ENCODE measurements around the gene PRKCQ. TPM values are rescaled to one million over a fixed set of nuclear protein-coding genes. Genes with fewer than 3 reads are reported as not detected.

The PRKCQ gene
- total and polyA plus RNA-seq, 2 of the 4 experiments (the other 2 are of a cell fraction): under 0.01 to 0.03 TPM

DNA sequence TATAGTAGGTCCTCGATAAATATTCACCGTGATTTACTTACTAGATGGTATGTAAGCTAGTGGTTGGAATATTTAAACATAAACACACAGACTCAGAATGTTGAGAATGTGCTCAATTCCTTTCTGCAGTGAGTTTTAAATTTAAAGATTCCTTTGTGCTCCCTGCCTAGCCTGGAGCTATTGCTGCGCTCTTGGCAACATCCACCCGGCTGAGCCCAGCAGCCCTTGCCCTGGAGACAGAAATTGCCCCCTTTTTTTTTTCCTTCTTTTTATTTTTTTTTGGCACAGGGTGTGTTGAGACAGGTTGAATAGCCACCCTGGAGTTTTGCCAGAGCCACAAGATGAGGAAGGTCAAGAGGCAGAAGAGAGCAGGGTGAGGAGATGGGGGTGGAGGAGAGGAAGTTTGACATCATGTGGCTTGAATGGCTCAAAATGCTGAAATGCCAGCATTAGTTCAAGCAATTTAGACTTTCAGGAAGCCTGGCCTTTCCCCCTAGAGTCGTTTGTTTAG is 180.8 kb downstream of the PRKCQ start:
- Histone ChIP-seq H3K56ac (ENCODE audit: extremely low read depth, insufficient read depth, low read length) (peak overlapping the region; percentile 67; the same call in 1 of the 2 replicates), H3K9me3 (ENCODE audit: control insufficient read depth, insufficient read depth, low read length) (no peaks in the 10 kb centered on the region), H2BK120ac (ENCODE audit: low read depth, low read length) (peak overlapping the region; percentile 86), H3K27ac (ENCODE audit: insufficient read depth, low read length) (peak overlapping the region; percentile 95), H4K91ac (ENCODE audit: insufficient read depth, low read depth, low read length) (peak overlapping the region; percentile 97), H4K5ac (ENCODE audit: low read depth, low read length) (peak overlapping the region; percentile 60), H3K27me3 (ENCODE audit: control insufficient read depth, insufficient read depth, low read length) (no peaks in the 10 kb centered on the region), H2AFZ (replicated peaks; ENCODE audit: low read length, poor library complexity) (peak overlapping the region; percentile 6), H2BK5ac (ENCODE audit: low read depth, low read length, poor library complexity, severe bottlenecking) (peak overlapping the region; percentile 85), H2AK5ac (ENCODE audit: low read depth, low read length) (peak overlapping the region; percentile 97), H3K4me1 (ENCODE audit: control insufficient read depth, insufficient read depth, low read length) (peaks cover 19% of the 10 kb centered on the region), H4K8ac (ENCODE audit: low read depth in 2 of 2, low read length in 2 of 2) (peak overlapping the region; percentile 5 to 72), H2BK20ac (ENCODE audit: low read depth, low read length) (peak overlapping the region; percentile 83), H2BK15ac (ENCODE audit: low read depth, low read length) (peak overlapping the region; percentile 94; the same call in 2 of the 3 replicates), H3K18ac (ENCODE audit: low read depth, low read length) (peak overlapping the region; percentile 75), H3K4me3 (ENCODE audit: insufficient read depth, low read depth, low read length) (no peak overlapping the region), H3K23ac (ENCODE audit: low read depth, low read length) (peak overlapping the region; percentile 75), H3K36me3 (ENCODE audit: control insufficient read depth, insufficient read depth, low read length) (no peaks in the 10 kb centered on the region), H3K4me2 (ENCODE audit: low read depth, low read length) (peak overlapping the region; percentile 27), H4K20me1 (ENCODE audit: insufficient read depth, low read length) (no peaks in the 10 kb centered on the region), H3K9ac (ENCODE audit: low read depth, low read length) (peak overlapping the region; percentile 19; the same call in 1 of the 2 replicates), H3K14ac (replicated peaks; ENCODE audit: low read depth, low read length) (peak overlapping the region; percentile 88; the same call in 1 of the 2 replicates), H3K4ac (ENCODE audit: low read depth, low read length) (peak overlapping the region; percentile 91), H3K79me1 (ENCODE audit: low read depth in 1 of 2, low read length in 2 of 2) (peaks cover 4 to 11% of the 10 kb centered on the region in 2 experiments), H2AK9ac (replicated peaks; ENCODE audit: low read depth, low read length, poor library complexity) (peak overlapping the region; percentile 76), H3K9me1 (ENCODE audit: insufficient read depth, low read length) (peaks cover 19% of the 10 kb centered on the region)
- POLR2A ChIA-PET (ENCODE audit: unreplicated experiment): interaction anchor here (0.5 to 1.9 kb wide), 4 partner anchors 11 to 197 kb away, joined by 3 to 7 read pairs (median 4); partner anchors contain the start of gene PFKFB3
- DNase-seq: peak; percentile 82
- intact Hi-C loops (cut with micrococcal nuclease): loop anchor here (10.0 kb wide), 1 partner anchor 154 kb away; no protein-coding TSS in a partner anchor
- CTCF ChIA-PET: interaction anchor here (0.6 to 3.8 kb wide), 9 partner anchors 14 to 445 kb away, joined by 3 to 42 read pairs (median 3); partner anchors contain the start of gene PFKFB3
- in situ Hi-C loops (cut with MboI; ENCODE audit: low sequenced_read_pairs): loop anchor here (10.0 kb wide), 1 partner anchor 174 kb away; no protein-coding TSS in a partner anchor
- TF ChIP-seq CEBPB (IDR thresholded peaks at IDR 0.05; ENCODE audit: low read depth, low read length): no peak
- no peak for TF ChIP-seq RFX5 (IDR thresholded peaks at IDR 0.05; ENCODE audit: low read depth, low read length)
- no peak for TF ChIP-seq MXI1 (IDR thresholded peaks at IDR 0.05; ENCODE audit: borderline replicate concordance, low read depth, low read length)
- no peak for TF ChIP-seq POLR2A (IDR thresholded peaks at IDR 0.05; ENCODE audit: low read depth, low read length)
- no TSS peak for BruUV-seq (replicated peaks)
- ATAC-seq (ENCODE audit: low read depth): peak; percentile 77
- WGBS, 2 experiments (ENCODE audit: extremely low coverage in 2 of 2, insufficient read length in 1 of 2): 20% methylated on average over 1 of the region's 5 CpGs; no CpG with 5 or more reads in 1 of the 2 experiments
- dilution Hi-C loops (cut with HindIII; ENCODE audit: low sequenced_read_pairs, unreplicated experiment): no loop called here
